Central memory CD8-positive, alpha-beta T cell (primary cell): ENCODE results near the gene DMPK.
"Not testable (repeated sequence)": the region's sequence is repeated elsewhere in the genome, so short reads cannot be mapped to it uniquely, and the experiment has no call there.

Source experiments
- ATAC-seq: fragments of 150-1000 bp; cut with Tn5 transposase; replicated peaks from 2 replicates; pipeline ENCODE4 v1.10.0; 2022; ENCODE audit warnings: mild to moderate bottlenecking, moderate FRiP score, moderate number of reproducible peaks; ENCODE audit not compliant: poor library complexity, severe bottlenecking; ENCODE audit errors: extremely low read depth
- DNase-seq, 2 donors: peaks; one replicate each; pipeline ENCODE4 v3.0.0; 2021; ENCODE audit warnings: low spot score in 2 of 2
- H3K27ac Mint-ChIP-seq: one replicate; pipeline ENCODE4 v1.8.0; 2022; ENCODE audit warnings: low read depth, mild to moderate bottlenecking, moderate library complexity, mixed read lengths
- H3K27me3 Mint-ChIP-seq: one replicate; pipeline ENCODE4 v1.8.0; 2022; ENCODE audit warnings: mixed read lengths
- H3K36me3 Mint-ChIP-seq: one replicate; pipeline ENCODE4 v1.8.0; 2022; ENCODE audit warnings: mild to moderate bottlenecking, moderate library complexity, mixed read lengths; ENCODE audit not compliant: insufficient read depth
- H3K4me1 Mint-ChIP-seq: one replicate; pipeline ENCODE4 v1.8.0; 2022; ENCODE audit warnings: mixed read lengths
- H3K4me3 Mint-ChIP-seq: one replicate; pipeline ENCODE4 v1.8.0; 2022; ENCODE audit warnings: mild to moderate bottlenecking, moderate library complexity, mixed read lengths
- H3K9me3 Mint-ChIP-seq: one replicate; pipeline ENCODE4 v1.8.0; 2022; ENCODE audit warnings: mixed read lengths

The DMPK gene

DNA sequence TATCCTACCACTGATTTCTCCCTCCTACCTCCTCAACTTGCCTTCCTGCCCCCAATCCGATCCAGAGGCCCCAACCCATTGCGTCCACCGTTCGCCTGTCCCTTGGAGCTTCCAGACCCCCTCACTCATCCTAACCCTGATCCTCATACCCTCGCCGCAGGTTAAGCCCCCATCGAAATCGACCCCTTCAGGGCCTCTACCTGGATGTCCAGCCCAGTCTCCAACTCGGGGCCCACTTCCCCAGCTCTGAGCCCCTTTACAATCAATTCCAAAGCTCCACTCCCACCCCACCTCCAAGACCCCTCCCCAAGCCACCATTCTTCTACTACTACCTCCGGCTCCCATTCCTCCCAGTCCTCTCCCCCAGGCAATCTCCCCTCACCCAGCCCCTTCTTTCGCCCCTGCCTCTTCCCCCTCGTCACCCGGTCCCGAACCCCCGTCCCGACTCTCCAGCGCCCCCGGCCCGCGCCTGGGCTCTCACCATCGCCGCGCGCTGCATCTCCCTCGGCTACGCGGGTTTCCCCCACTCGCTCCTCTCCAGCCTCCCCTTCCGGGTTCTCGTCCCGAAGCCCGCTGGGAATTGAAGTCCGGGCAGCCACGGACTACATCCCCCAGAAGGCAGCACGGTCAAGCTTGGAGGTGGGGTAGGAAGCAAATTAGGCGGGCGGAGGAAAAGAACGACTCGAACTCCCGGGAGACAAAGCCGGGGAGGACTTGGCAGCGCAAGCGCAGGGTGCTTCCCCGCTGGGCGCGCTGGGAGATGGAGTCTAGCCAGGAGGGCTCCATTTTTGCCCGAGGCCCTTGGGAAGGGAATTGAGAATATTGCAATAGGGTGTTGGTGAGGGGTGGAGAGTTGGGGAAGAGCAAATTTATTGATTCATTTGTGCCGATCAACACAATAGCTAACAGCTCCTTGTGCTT is 51.7 kb downstream of the DMPK start, which contains the start of gene FBXO46:
Gene FBXO46 (minus strand): TSS at position 529 of the 921 bp plus-strand sequence. CDS start 17,401 bp downstream, outside the sequence.
- Mint-ChIP-seq H3K4me3 (peak within 1 kb of the TSS; percentile 91), H3K9me3 (no peaks in the 10 kb centered on the region), H3K36me3 (peaks cover 11% of the 10 kb centered on the region), H3K27ac (peak within 1 kb of the TSS; percentile 95), H3K27me3 (no peaks in the 10 kb centered on the region), H3K4me1 (peaks cover 28% of the 10 kb centered on the region)
- peak; percentile 100 for ATAC-seq
- DNase-seq = peak; percentile 81 to 86

DNA sequence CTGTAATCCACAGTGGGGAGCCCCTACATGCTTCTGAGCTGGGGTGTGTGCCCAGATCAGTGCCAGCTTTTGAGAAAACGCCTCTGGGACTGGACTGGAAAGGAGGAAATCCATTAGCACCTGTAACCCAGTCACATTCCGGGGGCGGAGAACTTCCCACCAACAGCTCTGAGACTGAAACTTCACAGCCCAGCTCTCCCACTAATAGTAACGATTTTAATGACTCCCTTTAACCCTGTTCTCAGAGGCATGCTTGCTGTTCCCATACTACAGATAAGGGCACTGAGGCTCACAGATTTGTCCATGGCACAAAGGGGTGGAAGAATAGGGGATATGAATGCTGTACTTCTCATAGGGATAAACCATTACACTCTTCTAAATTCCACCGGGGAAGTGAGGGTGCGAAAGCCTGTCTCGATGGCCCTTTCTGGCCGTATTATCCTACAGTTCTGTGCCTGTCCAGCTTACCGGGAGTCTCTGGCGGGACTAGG is 52.4 kb downstream of the DMPK start:
- Mint-ChIP-seq H3K4me1 (peaks cover 28% of the 10 kb centered on the region), H3K27me3 (no peaks in the 10 kb centered on the region), H3K36me3 (peaks cover 11% of the 10 kb centered on the region)

DNA sequence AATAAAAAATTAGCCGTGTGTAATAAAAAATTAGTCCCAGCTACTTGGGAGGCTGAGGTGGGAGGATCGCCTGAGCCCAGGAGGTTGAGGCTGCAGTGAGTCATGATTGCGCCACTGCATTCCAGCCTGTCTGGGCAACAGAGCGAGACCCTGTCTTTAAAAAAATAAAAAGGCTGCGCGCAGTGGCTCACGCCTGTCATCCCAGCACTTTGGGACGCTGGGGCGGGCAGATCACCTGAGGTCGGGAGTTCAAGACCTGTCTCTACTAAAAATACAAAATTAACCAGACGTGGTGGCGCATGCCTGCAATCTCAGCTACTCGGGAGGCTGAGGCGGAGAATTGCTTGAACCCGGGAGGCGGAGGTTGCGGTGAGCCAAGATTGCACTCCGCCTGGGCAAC is 53.6 kb downstream of the DMPK start:
- peaks cover 15% of the 10 kb centered on the region for H3K36me3 Mint-ChIP-seq

More for the DNA sequence above, 52.4 kb downstream of the DMPK start:
- Mint-ChIP-seq H3K27ac (peak overlapping the region; percentile 95), H3K9me3 (no peaks in the 10 kb centered on the region), H3K4me3 (peak overlapping the region; percentile 91)
- ATAC-seq (no peak), DNase-seq (no peak)

DNA sequence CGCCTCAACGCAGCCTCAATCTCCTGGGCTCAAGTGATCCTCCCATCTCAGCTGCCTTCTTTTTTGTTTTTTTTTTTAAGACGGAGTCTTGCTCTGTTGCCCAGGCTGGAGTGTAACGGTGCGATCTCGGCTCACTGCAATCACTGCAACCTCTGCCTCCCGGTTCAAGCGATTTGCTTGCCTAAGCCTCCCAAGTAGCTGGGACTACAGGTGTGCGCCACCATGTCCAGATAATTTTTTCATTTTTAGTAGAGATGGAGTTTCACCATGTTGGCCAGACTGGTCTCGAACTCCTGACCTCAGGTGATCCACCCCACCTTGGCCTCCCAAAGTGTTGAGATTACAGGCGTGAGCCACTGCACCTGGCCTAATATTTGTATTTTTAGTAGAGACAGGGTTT is 62.2 kb downstream of the DMPK start:
- H3K9me3 Mint-ChIP-seq, H3K27me3 Mint-ChIP-seq, H3K4me3 Mint-ChIP-seq, H3K27ac Mint-ChIP-seq, ATAC-seq, DNase-seq: not testable (repeated sequence)
- H3K4me1 Mint-ChIP-seq = peaks cover 37% of the 10 kb centered on the region
- peaks cover 24% of the 10 kb centered on the region for H3K36me3 Mint-ChIP-seq

More for the DNA sequence above, 53.6 kb downstream of the DMPK start:
- Mint-ChIP-seq H3K4me1 (peaks cover 34% of the 10 kb centered on the region), H3K4me3 (peak overlapping the region; percentile 91)
- H3K9me3 Mint-ChIP-seq, H3K27me3 Mint-ChIP-seq, ATAC-seq, H3K27ac Mint-ChIP-seq, DNase-seq: not testable (repeated sequence)
